H1 (cell line): ENCODE results near the gene LY86. TPM values are rescaled to one million over a fixed set of nuclear protein-coding genes. Genes with fewer than 3 reads are reported as not detected.

Experiments used
- CTCF ChIA-PET: fragments of 300-600 bp; sonication (Branson Sonifier 250); formaldehyde crosslinking; loops from one replicate; lab custom pipeline; 2021; ENCODE audit not compliant: partially characterized antibody; lab: Charles Lee
- POLR2A ChIA-PET: fragments of 300-600 bp; sonication (Branson Sonifier 250); formaldehyde crosslinking; loops from one replicate; lab custom pipeline; 2021; ENCODE audit warnings: inconsistent platforms; ENCODE audit not compliant: partially characterized antibody; lab: Charles Lee
- DNase-seq, 2 experiments: peaks; one replicate each; pipeline versions ENCODE4 v3.0.0 to v3.0.0-alpha.2; 2010 to 2022; ENCODE audit warnings: low spot score in 2 of 2, low read depth in 1 of 2, mixed read lengths in 1 of 2
- FAIRE-seq: peaks from 2 replicates; lab custom pipeline; 2011; peaks lifted over from hg19 to GRCh38; lab: Jason Lieb, UNC
- H2AFZ ChIP-seq: 2 replicates; pipeline ENCODE4 v1.8.1; 2012; ENCODE audit warnings: low read length, inconsistent platforms
- H2AK5ac ChIP-seq: 2 replicates; pipeline ENCODE4 v1.6.1; 2013; ENCODE audit warnings: low read depth, low read length
- H2BK120ac ChIP-seq: replicated peaks from 2 replicates; pipeline ENCODE3; 2013; ENCODE audit warnings: low read depth, low read length, inconsistent platforms
- H2BK12ac ChIP-seq: 2 replicates; pipeline ENCODE4 v1.6.1; 2013; ENCODE audit warnings: low read depth, low read length
- H2BK15ac ChIP-seq: 2 replicates; pipeline ENCODE4 v1.6.1; 2013; ENCODE audit warnings: low read length
- H2BK20ac ChIP-seq: 2 replicates; pipeline ENCODE4 v1.6.1; 2013; ENCODE audit warnings: low read length
- H2BK5ac ChIP-seq: 2 replicates; pipeline ENCODE4 v1.6.1; 2013; ENCODE audit warnings: low read depth, low read length
- H3K14ac ChIP-seq: 2 replicates; pipeline ENCODE4 v1.6.1; 2013; ENCODE audit warnings: inconsistent platforms; ENCODE audit not compliant: insufficient read length
- H3K18ac ChIP-seq: 2 replicates; pipeline ENCODE4 v1.6.1; 2013; ENCODE audit warnings: low read length; ENCODE audit errors: extremely low read depth
- H3K23ac ChIP-seq: 2 replicates; pipeline ENCODE4 v1.6.1; 2013; ENCODE audit warnings: inconsistent platforms; ENCODE audit not compliant: insufficient read length
- H3K23me2 ChIP-seq: 2 replicates; pipeline ENCODE4 v1.6.1; 2013; ENCODE audit warnings: low read depth, low read length
- H3K27ac ChIP-seq: 2 replicates; pipeline ENCODE4 v1.6.1; 2011; ENCODE audit warnings: low read depth, low read length, inconsistent platforms
- H3K27me3 ChIP-seq, 4 experiments: replicated peaks in 1 of 4; 1 replicate in 1 of 4; 2 replicates in 3 of 4; pipeline versions ENCODE4 v1.6.1 to v1.8.1; 2011 to 2013; ENCODE audit warnings: low read length in 3 of 4, mild to moderate bottlenecking in 3 of 4, inconsistent platforms in 2 of 4, mixed read lengths in 2 of 4, moderate library complexity in 1 of 4; ENCODE audit not compliant: control insufficient read depth in 3 of 4, insufficient read depth in 3 of 4; ENCODE audit errors: extremely low read depth in 1 of 4
- H3K36me3 ChIP-seq, 4 experiments: 2 replicates each; pipeline versions ENCODE4 v1.6.1 to v1.8.1; 2011 to 2013; ENCODE audit warnings: mild to moderate bottlenecking in 4 of 4, low read length in 3 of 4, moderate library complexity in 2 of 4, control low read depth in 1 of 4, inconsistent platforms in 1 of 4; ENCODE audit not compliant: insufficient read depth in 4 of 4, control insufficient read depth in 2 of 4
- H3K4ac ChIP-seq: replicated peaks from 2 replicates; pipeline ENCODE3; 2013; ENCODE audit warnings: low read length, low read depth, mixed read lengths, inconsistent platforms; ENCODE audit not compliant: insufficient read length
- H3K4me1 ChIP-seq, 4 experiments: replicated peaks in 1 of 4; 1 replicate in 1 of 4; 2 replicates in 3 of 4; pipeline versions ENCODE4 v1.6.1 to v1.8.1; 2011 to 2013; ENCODE audit warnings: low read length in 3 of 4, inconsistent platforms in 2 of 4, mixed read lengths in 1 of 4; ENCODE audit not compliant: insufficient read depth in 4 of 4, control insufficient read depth in 3 of 4
- H3K4me2 ChIP-seq, 2 experiments: 2 replicates each; pipeline versions ENCODE4 v1.6.1 to v1.8.1; 2011 to 2013; ENCODE audit warnings: low read depth in 2 of 2, low read length in 2 of 2, control low read depth in 1 of 2, inconsistent platforms in 1 of 2, mild to moderate bottlenecking in 1 of 2; ENCODE audit not compliant: insufficient read depth in 1 of 2
- H3K4me3 ChIP-seq, 4 experiments: fragments of 200-600, 300-600 bp in 1 of 4; sonication (generic), shearing (Covaris generic), sonication (Bioruptor Twin) in 1 of 4; 2 replicates each; pipeline versions ENCODE4 v1.5.1 to v1.8.1; 2011 to 2016; ENCODE audit warnings: low read length in 4 of 4, low read depth in 3 of 4, control low read depth in 2 of 4, inconsistent platforms in 2 of 4, mild to moderate bottlenecking in 2 of 4, mixed read lengths in 1 of 4, moderate library complexity in 1 of 4; ENCODE audit not compliant: insufficient read depth in 2 of 4; ENCODE audit errors: extremely low read depth in 1 of 4
- H3K56ac ChIP-seq: replicated peaks from 2 replicates; pipeline ENCODE3; 2013; ENCODE audit warnings: low read depth, mild to moderate bottlenecking, mixed read lengths, low read length, inconsistent platforms; ENCODE audit not compliant: insufficient read length
- H3K79me1 ChIP-seq: 2 replicates; pipeline ENCODE4 v1.6.1; 2013; ENCODE audit warnings: low read depth, low read length, control low read depth
- H3K79me2 ChIP-seq, 2 experiments: 2 replicates each; pipeline versions ENCODE4 v1.6.1 to v1.8.1; 2012 to 2013; ENCODE audit warnings: low read length in 2 of 2, mild to moderate bottlenecking in 2 of 2, inconsistent platforms in 1 of 2; ENCODE audit not compliant: insufficient read depth in 2 of 2, control insufficient read depth in 1 of 2
- H3K9ac ChIP-seq, 4 experiments: replicated peaks in 1 of 4; 1 replicate in 1 of 4; 2 replicates in 3 of 4; pipeline versions ENCODE4 v1.6.1 to v1.8.1; 2011 to 2013; ENCODE audit warnings: low read depth in 3 of 4, low read length in 3 of 4, control low read depth in 2 of 4, mild to moderate bottlenecking in 2 of 4, moderate library complexity in 2 of 4, inconsistent platforms in 1 of 4; ENCODE audit errors: extremely low read depth in 1 of 4
- H3K9me3 ChIP-seq, 2 experiments: 2 replicates each; pipeline versions ENCODE4 v1.6.1 to v1.8.1; 2012 to 2013; ENCODE audit warnings: mild to moderate bottlenecking in 2 of 2, moderate library complexity in 2 of 2, control low read depth in 1 of 2, inconsistent platforms in 1 of 2, low read depth in 1 of 2, low read length in 1 of 2, mixed read lengths in 1 of 2; ENCODE audit not compliant: insufficient read depth in 2 of 2
- H4K20me1 ChIP-seq, 2 experiments: replicated peaks in 1 of 2; 2 replicates each; pipeline versions ENCODE3 to v1.8.1; 2011 to 2013; ENCODE audit warnings: inconsistent platforms in 2 of 2, low read length in 2 of 2, mild to moderate bottlenecking in 1 of 2; ENCODE audit not compliant: insufficient read depth in 2 of 2, control insufficient read depth in 1 of 2
- H4K5ac ChIP-seq: 2 replicates; pipeline ENCODE4 v1.6.1; 2013; ENCODE audit warnings: low read length, low read depth, mixed read lengths, inconsistent platforms; ENCODE audit not compliant: insufficient read length
- H4K8ac ChIP-seq: 2 replicates; pipeline ENCODE4 v1.8.0; 2013; ENCODE audit warnings: mild to moderate bottlenecking, moderate library complexity, low read length, inconsistent platforms; ENCODE audit not compliant: insufficient read depth; ENCODE audit errors: extremely low read depth
- H4K91ac ChIP-seq: replicated peaks from 2 replicates; pipeline ENCODE3; 2013; ENCODE audit warnings: low read length, mixed read lengths, inconsistent platforms; ENCODE audit not compliant: insufficient read length
- CHD2 ChIP-seq: IDR thresholded peaks from 2 replicates; pipeline ENCODE4 v1.6.1; 2012; ENCODE audit warnings: low read length, improper control_type of control experiment
- CTBP2 ChIP-seq: IDR thresholded peaks from 2 replicates; pipeline ENCODE4 v1.7.0; 2011; ENCODE audit warnings: borderline replicate concordance, mild to moderate bottlenecking, moderate library complexity, mixed read lengths, low read length; ENCODE audit not compliant: insufficient read depth, insufficient read length
- EGR1 ChIP-seq: IDR thresholded peaks from 2 replicates; pipeline ENCODE4 v1.6.1; 2011; ENCODE audit warnings: low read depth, low read length, borderline replicate concordance
- GABPA ChIP-seq: IDR thresholded peaks from 2 replicates; pipeline ENCODE4 v1.6.1; 2011; ENCODE audit warnings: mild to moderate bottlenecking, low read length, moderate library complexity, borderline replicate concordance; ENCODE audit not compliant: insufficient read depth
- GTF2F1 ChIP-seq: IDR thresholded peaks from 2 replicates; pipeline ENCODE4 v1.6.1; 2012; ENCODE audit warnings: low read depth, low read length, improper control_type of control experiment, borderline replicate concordance
- JUND ChIP-seq: IDR thresholded peaks from 2 replicates; pipeline ENCODE4 v1.6.1; 2011; ENCODE audit warnings: mild to moderate bottlenecking, improper control_type of control experiment, low read length
- KDM4A ChIP-seq: IDR thresholded peaks from one replicate; pipeline ENCODE4 v1.7.1; 2012; ENCODE audit warnings: low read depth, mild to moderate bottlenecking, moderate library complexity, low read length, inconsistent platforms; ENCODE audit not compliant: severe bottlenecking
- POLR2AphosphoS5 ChIP-seq: IDR thresholded peaks from 2 replicates; pipeline ENCODE4 v1.6.1; 2011; ENCODE audit warnings: low read depth, low read length
- RAD21 ChIP-seq, 2 experiments: IDR thresholded peaks in 1 of 2; conservative IDR thresholded peaks in 1 of 2; 2 replicates each; pipeline ENCODE4 v1.6.1; 2011; ENCODE audit warnings: low read depth in 2 of 2, low read length in 2 of 2, improper control_type of control experiment in 1 of 2, inconsistent platforms in 1 of 2, mild to moderate bottlenecking in 1 of 2, moderate library complexity in 1 of 2
- SIX5 ChIP-seq: IDR thresholded peaks from 2 replicates; pipeline ENCODE4 v1.6.1; 2011; ENCODE audit warnings: mild to moderate bottlenecking, low read depth, low read length
- TBP ChIP-seq: IDR thresholded peaks from 2 replicates; pipeline ENCODE4 v1.6.1; 2011; ENCODE audit warnings: low read depth, low read length, improper control_type of control experiment
- whole genome bisulfite sequencing, 2 experiments: shearing (Covaris generic) in 1 of 2; methylation state at CpG; one replicate each; pipeline versions ENCODE4 v1.1.6 to v1.1.7; 2013 to 2015; ENCODE audit warnings: low lambda C conversion rate in 2 of 2, mixed read lengths in 2 of 2, inconsistent platforms in 1 of 2, low coverage in 1 of 2, missing lambda C conversion rate in 1 of 2; ENCODE audit not compliant: insufficient replicate concordance in 2 of 2, insufficient coverage in 1 of 2, insufficient read length in 1 of 2; ENCODE audit errors: extremely low coverage in 1 of 2, missing lambda C conversion rate in 1 of 2; 5-methylcytosine and 5-hydroxymethylcytosine counted together
- polyA plus RNA-seq, 7 experiments: library from polyadenylated mRNA; depleted of rRNA in 3 of 7; stranded (reverse) in 5 of 7; unstranded in 2 of 7; fragments of >200 nt in 5 of 7; fragments of 200-250 nt in 2 of 7; gene quantifications; 1 replicate in 5 of 7; 2 replicates in 1 of 7; 4 replicates in 1 of 7; pipeline versions ENCODE4 v1.2.1 to v1.2.3, GENCODE V29; 2011 to 2013; ENCODE audit warnings: missing spikeins in 2 of 7, mixed read lengths in 2 of 7
- total RNA-seq: library from RNA; stranded (reverse); fragmentation: NEBNext Ultra II Directional; extraction: Animal tissue kit (Norgen Biotek cat#: 25700); gene quantifications from 2 replicates; pipeline ENCODE4 v1.2.1, GENCODE V29; 2021
- TF ChIP-seq, protein P1 (sequence below): IDR thresholded peaks from 2 replicates; pipeline ENCODE4 v1.6.1; 2011; ENCODE audit warnings: low read length, improper control_type of control experiment
- TF ChIP-seq, protein P2 (sequence below): IDR thresholded peaks from 2 replicates; pipeline ENCODE4 v1.6.1; 2012; ENCODE audit warnings: inconsistent platforms

The LY86 gene
- total and polyA plus RNA-seq, 2 of the 8 experiments (the other 6 are each of a cell fraction or from before 2014, with no cell fraction given), result not detected

DNA sequence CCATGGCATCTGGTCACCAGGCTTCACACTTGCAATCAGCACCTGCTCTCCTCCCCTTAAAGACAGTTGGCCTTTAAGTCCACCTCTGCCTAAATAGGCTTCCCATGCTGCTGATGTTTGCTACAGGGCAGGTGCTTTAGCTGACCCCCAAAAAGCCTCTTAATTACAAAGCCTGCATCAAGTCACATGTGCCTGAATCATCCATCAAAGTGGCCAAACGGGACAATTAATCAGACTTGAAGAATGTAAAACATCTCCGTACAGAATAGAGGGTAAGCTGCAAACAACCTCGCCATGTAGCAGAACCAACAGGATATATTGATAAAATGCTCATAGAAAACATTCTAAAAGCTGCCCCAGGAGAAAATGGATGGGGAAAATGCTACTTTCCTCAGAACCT, 7.4 kb downstream of the LY86 start:
- Histone ChIP-seq H3K79me1 (no peaks in the 10 kb centered on the region), H3K27ac (no peak overlapping the region), H2AK5ac (no peak overlapping the region), H3K36me3 (no peaks in the 10 kb centered on the region), H2BK120ac (no peak overlapping the region), H3K4me2 (no peak overlapping the region), H4K5ac (no peak overlapping the region), H3K14ac (no peak overlapping the region), H4K20me1 (no peaks in the 10 kb centered on the region), H3K4me3 (no peak overlapping the region), H2BK5ac (no peak overlapping the region), H2BK15ac (no peak overlapping the region), H3K27me3 (no peaks in the 10 kb centered on the region), H2BK20ac (no peak overlapping the region), H3K18ac (no peak overlapping the region), H3K4ac (no peak overlapping the region), H3K9ac (no peak overlapping the region), H2BK12ac (no peak overlapping the region), H3K23ac (no peak overlapping the region), H3K9me3 (no peaks in the 10 kb centered on the region), H2AFZ (no peak overlapping the region), H4K91ac (no peak overlapping the region), H3K56ac (no peak overlapping the region), H3K23me2 (no peaks in the 10 kb centered on the region; the same call in 1 of the 2 replicates), H4K8ac (no peak overlapping the region), H3K79me2 (no peaks in the 10 kb centered on the region), H3K4me1 (no peaks in the 10 kb centered on the region)
- FAIRE-seq (no peak), DNase-seq (no peak)
- POLR2A ChIA-PET, result no interaction called here
- CTCF ChIA-PET, result no interaction called here
- 98% methylated on average over 3 of the region's 3 CpGs; no CpG with 5 or more reads in 1 of the 2 experiments for WGBS, 2 experiments
- TF ChIP-seq POLR2AphosphoS5, result no peak
- no peak for TF ChIP-seq TBP
- TF ChIP-seq SIX5, result no peak
- no peak for TF ChIP-seq JUND
- no peak for TF ChIP-seq KDM4A
- TF ChIP-seq EGR1, result no peak
- no peak for TF ChIP-seq GABPA
- no peak for TF ChIP-seq CHD2
- TF ChIP-seq RAD21 (IDR thresholded peaks at IDR 0.05 in 1 of 2, conservative IDR thresholded peaks at IDR 0.05 in 1 of 2; ENCODE audit: low read depth in 2 of 2, low read length in 2 of 2), result no peak
- TF ChIP-seq CTBP2, result no peak
- no peak for TF ChIP-seq GTF2F1
- TF ChIP-seq, protein P1, sequence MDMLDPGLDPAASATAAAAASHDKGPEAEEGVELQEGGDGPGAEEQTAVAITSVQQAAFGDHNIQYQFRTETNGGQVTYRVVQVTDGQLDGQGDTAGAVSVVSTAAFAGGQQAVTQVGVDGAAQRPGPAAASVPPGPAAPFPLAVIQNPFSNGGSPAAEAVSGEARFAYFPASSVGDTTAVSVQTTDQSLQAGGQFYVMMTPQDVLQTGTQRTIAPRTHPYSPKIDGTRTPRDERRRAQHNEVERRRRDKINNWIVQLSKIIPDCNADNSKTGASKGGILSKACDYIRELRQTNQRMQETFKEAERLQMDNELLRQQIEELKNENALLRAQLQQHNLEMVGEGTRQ, result no peak
- TF ChIP-seq, protein P2, sequence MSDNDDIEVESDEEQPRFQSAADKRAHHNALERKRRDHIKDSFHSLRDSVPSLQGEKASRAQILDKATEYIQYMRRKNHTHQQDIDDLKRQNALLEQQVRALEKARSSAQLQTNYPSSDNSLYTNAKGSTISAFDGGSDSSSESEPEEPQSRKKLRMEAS, result no peak
